HG03439 (cell line): ENCODE results near the gene PCGF2.
"Not testable (repeated sequence)": the region's sequence is repeated elsewhere in the genome, so short reads cannot be mapped to it uniquely, and the experiment has no call there.

Experiments
- ATAC-seq: cut with Tn5 transposase; IDR thresholded peaks from one replicate; pipeline ENCODE4 v1.9.1; 2021; ENCODE audit warnings: mild to moderate bottlenecking, moderate library complexity; ENCODE audit not compliant: unreplicated experiment

PCGF2 gene

DNA sequence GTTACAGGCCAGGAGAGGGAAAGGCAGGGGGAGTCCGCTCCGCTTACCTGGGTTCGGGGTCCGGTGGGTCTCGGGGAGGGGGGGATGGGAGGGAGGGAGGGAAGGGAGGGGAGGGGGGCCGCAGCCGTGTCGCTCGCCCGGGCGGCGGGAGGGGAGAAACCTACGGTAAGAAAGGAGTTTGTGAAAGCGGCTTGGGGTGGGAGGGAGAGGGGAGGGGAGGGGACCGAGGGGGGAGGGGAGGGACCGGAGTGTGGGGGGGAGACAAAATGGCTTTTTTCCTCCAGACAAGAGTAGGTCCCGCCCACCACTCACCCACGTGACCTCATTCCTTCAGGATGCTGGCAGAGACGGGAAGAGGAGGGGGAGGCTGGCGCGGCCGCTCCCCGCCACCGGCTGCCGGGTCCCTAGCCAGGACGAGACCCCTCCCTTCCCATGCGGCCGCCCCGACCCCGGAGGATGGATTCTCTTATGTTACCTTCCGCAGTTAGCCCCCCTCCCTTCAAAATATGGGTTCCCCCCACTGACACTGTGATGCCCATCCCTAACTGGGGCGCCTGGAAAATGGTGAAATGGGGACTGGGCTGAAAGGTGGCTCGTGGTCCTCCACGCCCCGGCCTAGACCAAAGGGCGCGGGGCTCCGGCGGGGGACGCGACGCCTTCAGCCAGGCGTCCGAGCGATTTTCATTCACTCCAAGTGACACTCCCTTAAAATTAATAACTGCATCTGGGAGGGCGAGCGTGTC is at the start of gene PCGF2:
Gene PCGF2, minus strand, starts transcription at position 188 of the 743 bp plus-strand sequence. CDS start 7,934 bp downstream, outside the sequence.
- no peak for ATAC-seq

- ATAC-seq, result no peak
These were observed 49.7 kb upstream of the PCGF2 start for GRCh38 chr17:38797828-38798227.

- ATAC-seq, result no peak
These were observed 49.0 kb upstream of the PCGF2 start for GRCh38 chr17:38797158-38797490.

- ATAC-seq, result no peak
These were observed 48.5 kb upstream of the PCGF2 start for GRCh38 chr17:38796451-38797157.

GRCh38 chr17:38794221-38794620 is 46.1 kb upstream of the PCGF2 start:
- no peak for ATAC-seq

DNA sequence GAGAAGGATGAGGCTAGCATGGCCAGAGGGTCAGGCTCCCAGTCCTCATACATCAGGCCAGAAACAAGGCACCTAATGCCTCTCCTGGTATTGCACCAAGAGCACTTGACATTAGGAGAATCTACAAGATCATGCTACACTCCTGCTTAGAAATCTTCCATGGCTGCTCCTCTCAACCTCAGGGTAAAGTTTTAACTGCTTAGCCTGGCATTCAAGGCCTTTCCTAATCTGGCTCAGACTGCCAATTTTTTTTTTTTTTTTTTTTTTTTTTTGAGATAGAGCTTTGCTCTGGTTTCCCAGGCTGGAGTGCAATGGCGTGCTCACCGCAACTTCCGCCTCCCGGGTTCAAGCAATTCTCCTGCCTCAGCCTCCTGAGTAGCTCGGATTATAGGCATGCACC is 43.0 kb upstream of the PCGF2 start:
- ATAC-seq, result no peak

- ATAC-seq, result not testable (repeated sequence)
These were observed 42.1 kb upstream of the PCGF2 start for GRCh38 chr17:38790148-38790707.

- no peak for ATAC-seq
These were observed 41.0 kb upstream of the PCGF2 start for GRCh38 chr17:38789185-38789584.

DNA sequence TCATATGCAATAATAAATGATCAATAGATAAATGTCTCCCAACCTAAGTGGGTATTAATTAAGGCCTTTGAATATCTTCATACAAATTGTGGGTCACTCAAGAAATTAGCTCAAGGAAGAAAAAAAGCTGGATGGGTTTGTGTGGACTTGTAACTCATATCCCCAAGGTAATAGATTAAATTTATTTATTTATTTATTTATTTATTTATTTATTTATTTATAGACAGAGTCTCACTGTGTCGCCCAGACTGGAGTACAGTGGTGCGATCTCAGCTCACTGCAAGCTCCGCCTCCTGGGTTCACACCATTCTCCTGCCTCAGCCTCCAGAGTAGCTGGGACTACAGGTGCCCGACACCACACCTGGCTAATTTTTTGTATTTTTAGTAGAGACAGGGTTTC is 39.9 kb upstream of the PCGF2 start:
- ATAC-seq, result not testable (repeated sequence)

DNA sequence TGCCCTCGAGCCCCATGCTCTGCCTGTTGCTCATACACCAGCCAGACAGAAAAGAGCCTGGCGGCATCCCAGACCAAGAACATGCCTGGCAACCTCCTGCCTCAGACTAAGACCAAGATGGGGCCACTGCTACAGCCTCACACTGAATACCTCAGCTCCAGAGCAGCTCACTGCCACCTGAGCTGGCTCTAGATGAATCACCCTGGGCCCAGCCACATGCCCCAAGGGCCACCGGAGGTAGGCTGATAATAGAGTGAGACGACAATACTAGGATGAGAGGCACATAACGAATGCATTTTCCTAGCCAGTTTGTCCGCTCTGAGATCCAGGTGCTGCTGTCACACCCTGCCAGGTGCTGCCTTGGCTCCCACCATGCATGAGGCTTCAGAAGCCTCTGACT is 38.2 kb upstream of the PCGF2 start:
- no peak for ATAC-seq

DNA sequence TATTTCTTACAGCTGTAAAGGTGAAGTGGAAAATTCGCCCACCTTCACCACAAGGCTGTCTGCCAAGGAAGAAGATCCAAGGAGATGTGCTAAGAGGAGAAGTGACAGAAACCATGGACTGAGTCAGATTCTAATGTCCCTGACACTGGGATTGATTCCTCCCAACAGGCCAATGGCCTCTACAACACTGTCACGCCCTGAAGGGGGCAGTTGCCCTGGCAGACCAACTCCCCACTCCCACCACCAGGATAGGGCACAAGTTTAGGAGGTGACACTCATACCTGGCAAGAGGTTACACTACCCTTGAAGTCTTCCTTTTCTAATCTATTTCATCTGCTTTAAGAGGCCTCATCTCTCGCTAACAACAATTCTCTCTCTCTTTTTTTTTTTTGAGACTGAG is 35.1 kb upstream of the PCGF2 start:
- ATAC-seq, result no peak

DNA sequence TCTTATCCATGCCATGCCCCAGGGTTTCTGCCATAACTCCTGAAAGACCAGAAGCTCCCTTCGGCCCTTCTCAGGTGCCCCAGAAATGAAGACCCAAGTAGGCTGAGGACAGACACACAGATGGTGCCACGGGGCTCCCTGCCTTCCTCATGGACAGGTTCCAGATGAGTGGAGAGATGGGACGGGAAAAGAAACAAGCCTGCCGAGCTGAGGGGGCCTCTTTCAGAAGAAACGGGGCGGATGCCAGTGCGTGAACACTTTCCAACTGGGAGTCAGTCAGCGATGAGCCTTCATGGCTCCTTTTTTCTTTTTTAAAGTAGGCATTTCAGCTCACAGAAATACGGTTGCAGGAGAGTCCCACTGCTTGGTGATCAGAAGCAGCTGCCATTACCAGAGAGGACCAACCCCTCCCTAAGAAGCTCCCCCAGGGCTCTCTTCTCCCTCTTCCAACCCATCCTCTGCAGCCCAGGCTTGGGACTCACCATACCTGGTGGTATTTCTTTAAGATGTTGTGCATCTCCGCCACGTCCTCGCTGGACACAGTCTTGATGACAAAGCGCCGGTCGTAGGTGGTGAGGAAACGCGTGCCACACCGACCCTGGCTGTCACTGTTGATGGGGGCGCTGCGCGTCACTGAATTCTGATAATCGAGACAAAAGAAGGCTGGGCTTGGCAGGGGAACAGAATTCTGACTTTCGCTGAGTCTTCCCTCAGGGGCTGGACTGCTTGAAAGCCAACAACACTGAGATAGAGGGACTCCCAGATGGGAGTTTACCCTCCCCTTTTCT is 32.0 kb upstream of the PCGF2 start:
- no peak for ATAC-seq

DNA sequence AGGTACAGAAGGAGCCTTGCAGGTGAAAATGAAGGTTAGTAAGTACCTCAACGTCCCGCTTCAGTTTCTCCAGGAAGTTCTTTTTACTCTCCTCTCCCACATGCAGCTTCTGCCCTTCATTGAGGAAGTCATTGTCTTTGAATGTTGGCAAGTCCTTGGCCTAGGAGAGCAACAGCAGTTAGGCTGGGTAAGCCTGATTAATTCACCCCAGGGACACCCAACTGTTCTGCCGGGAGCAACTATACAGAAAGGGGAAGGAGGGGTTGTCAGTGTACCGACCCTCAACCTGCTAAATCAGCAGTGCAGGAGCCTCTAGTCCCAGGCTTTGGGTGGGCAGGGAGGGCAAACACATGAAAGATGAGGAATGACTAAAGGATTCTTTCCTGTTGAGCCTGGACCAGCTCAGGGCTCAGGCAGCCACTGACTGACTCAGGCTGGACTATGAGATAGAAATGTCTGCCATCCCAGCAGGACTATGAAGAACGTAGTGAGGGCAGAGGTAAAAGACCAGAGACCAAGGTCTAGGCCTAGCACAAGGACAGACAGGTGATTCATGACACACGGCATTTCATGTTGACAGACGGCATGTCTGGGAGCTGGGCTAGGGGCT is 29.6 kb upstream of the PCGF2 start:
- no peak for ATAC-seq

DNA sequence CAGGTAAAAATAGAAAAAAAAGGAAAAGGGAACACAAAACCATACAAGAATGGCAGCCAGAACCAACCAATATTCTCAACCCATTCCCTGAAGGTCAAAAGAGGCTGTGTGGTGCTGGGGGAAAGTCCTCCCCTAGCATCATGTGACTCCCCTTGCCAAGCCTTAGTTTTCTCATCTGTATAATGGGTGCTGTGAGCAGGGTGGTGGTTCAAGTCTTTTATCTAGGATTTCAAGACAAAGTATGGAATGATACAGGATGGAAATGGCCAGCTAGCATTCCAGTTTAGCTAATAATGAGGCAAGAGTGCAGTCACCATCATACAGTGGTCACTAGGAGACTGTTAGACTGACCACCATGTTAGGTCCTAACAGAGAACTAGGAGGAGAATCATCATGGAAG is 25.1 kb upstream of the PCGF2 start:
- ATAC-seq, result no peak

DNA sequence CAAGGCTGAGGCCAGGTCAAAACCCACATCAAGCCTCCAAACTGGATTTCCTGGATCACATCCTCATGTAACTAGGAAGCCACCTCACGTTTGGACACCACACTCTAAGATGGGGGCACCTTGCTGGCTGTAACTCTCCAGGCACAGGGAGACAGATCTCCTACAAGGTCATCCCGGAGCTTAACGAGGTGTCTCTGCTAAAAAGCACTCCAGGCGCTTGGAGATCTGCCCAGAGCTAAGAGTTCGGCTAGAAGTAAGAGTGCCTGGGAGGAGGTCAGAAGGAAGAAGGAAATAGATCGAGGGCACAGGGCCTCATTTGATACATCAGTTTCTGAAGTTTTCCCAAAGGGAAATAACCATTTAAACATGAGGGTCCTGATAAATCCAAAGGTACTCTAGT is 20.3 kb upstream of the PCGF2 start:
- no peak for ATAC-seq

DNA sequence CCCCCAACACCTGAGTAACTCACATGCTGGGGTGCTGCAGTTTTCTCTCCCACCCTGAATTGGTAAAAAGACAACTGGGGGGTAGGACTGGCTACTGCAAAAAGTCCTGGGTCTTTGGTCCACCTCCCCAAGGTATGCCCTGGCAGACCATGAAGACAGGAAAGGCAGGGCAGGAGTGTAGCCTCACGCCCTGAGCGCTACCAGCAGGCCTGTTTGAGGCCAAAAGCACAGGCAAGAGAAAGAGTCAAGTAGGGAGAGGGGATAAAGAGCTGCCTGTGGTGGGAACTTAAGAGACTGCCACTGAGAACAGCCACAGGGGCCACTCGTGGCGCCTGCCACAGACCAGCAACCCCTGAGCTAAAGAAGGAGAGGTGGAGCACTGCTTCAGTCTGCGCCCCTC is 18.2 kb upstream of the PCGF2 start:
- ATAC-seq, result no peak

DNA sequence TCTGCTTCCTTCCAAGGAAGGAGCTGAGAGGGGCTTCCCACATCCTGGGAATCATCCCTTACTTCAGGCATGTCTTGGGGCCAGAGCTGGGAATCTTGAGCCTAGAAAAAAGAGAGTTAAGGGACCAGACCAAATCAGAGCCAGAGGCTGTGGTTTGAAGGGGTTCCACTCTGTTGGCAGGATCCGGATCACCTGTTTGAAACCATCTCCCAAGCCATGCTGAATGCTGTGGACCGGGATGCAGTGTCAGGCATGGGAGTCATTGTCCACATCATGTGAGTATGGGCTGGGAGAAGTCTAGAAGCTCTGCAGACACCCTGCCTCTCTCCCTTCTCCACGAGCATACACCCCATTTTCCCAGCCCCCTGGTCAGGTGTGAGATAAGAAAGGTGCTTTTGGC is 14.1 kb upstream of the PCGF2 start:
- ATAC-seq, result no peak

DNA sequence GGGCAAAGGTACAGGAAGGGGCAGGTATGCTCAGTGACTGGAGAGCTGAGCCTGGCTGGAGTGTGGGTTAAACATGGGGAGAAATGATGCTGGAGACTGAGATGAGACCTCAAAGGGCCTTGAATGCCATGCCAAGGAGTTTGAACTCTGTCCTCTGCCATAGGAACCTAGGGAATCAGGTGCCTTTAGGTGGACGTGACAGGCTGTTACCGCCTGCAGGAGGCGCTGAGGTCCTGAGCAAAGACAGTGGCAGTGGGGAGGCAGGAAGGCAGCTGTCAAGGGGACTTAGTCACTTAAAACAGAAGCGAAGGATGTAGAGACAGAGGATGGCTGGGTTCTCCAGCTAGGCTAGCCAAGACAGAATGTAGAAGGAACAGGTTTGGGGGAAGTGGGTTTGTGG is 13.5 kb upstream of the PCGF2 start:
- ATAC-seq, result no peak

DNA sequence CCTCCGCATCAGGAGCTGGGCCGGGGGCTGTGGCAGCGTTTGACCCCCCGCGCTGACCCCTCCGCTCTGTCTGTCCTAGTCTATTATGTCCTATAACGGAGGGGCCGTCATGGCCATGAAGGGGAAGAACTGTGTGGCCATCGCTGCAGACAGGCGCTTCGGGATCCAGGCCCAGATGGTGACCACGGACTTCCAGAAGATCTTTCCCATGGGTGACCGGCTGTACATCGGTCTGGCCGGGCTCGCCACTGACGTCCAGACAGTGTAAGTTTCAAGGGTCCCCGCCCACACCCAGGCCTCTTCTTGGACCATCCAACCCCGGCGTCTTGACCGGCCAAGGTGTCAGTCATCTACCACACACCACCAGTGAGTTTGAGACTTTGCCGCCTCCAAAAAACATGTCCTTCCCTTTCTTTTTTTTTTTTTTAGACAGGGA is 5.0 kb upstream of the PCGF2 start:
- ATAC-seq, result no peak

GRCh38 chr17:38752308-38753070 is 4.4 kb upstream of the PCGF2 start, which contains the start of gene PSMB3:
Gene PSMB3, plus strand, starts transcription at chr17:38752741. Its CDS starts 86 bp downstream, at chr17:38752827.
- ATAC-seq, result peak; percentile 84
